Stomach (tissue), 4 donors: ENCODE measurements around the gene TRIM41.

Source experiments
- CTCF ChIP-seq, 7 experiments: fragments of 450-650 bp in 4 of 7; fragments of 200-600 bp in 3 of 7; sonication (generic) in 3 of 7; IDR thresholded peaks; one replicate each; pipeline ENCODE4 v1.5.1; 2016 to 2019; ENCODE audit warnings: antibody characterized with exemption in 7 of 7, control low read depth in 2 of 7, mild to moderate bottlenecking in 1 of 7
- POLR2A ChIP-seq, 4 donors: fragments of 450-650 bp; IDR thresholded peaks; one replicate each; pipeline ENCODE4 v1.6.1; 2016; ENCODE audit warnings: antibody characterized with exemption in 4 of 4, control low read depth in 2 of 4, mild to moderate bottlenecking in 1 of 4, moderate library complexity in 1 of 4

GRCh38 chr5:181283347-181283746 lies 60.3 kb downstream of the TRIM41 start:
- TF ChIP-seq CTCF (IDR thresholded peaks at IDR 0.05) (no peak), POLR2A (IDR thresholded peaks at IDR 0.05) (no peak)
